Smooth muscle cell (in vitro differentiated cells): Measurements from ENCODE around the gene C21orf91. TPM values are rescaled to one million over a fixed set of nuclear protein-coding genes. Genes with fewer than 3 reads are reported as not detected.

ENCODE experiments used
- DNase-seq: peaks from one replicate; lab custom pipeline; 2025; ENCODE audit not compliant: unreplicated experiment; lab: John Stamatoyannopoulos, UW
- H2AFZ ChIP-seq: fragments of 200-600 bp; sonication (generic); 2 replicates; pipeline ENCODE4 v1.6.0; 2016; ENCODE audit warnings: antibody characterized with exemption, low read depth, mild to moderate bottlenecking
- H3F3A ChIP-seq: fragments of 200-600 bp; sonication (generic); 2 replicates; pipeline ENCODE4 v1.6.0; 2017; ENCODE audit warnings: antibody characterized with exemption, low read depth
- H3K27ac ChIP-seq: fragments of 200-600 bp; sonication (generic); 2 replicates; pipeline ENCODE4 v1.5.1; 2016; ENCODE audit warnings: low read depth, mild to moderate bottlenecking
- H3K27me3 ChIP-seq: fragments of 200-600 bp; sonication (generic); 2 replicates; pipeline ENCODE4 v1.6.1; 2016; ENCODE audit warnings: low read depth, mild to moderate bottlenecking
- H3K36me3 ChIP-seq: fragments of 200-600 bp; sonication (generic); 2 replicates; pipeline ENCODE4 v1.5.1; 2016; ENCODE audit warnings: low read depth
- H3K4me1 ChIP-seq: fragments of 200-600 bp; sonication (generic); 2 replicates; pipeline ENCODE4 v1.5.1; 2016; ENCODE audit warnings: low read depth
- H3K4me2 ChIP-seq: fragments of 200-600 bp; sonication (generic); 2 replicates; pipeline ENCODE4 v1.6.0; 2016; ENCODE audit warnings: mild to moderate bottlenecking
- H3K4me3 ChIP-seq: fragments of 200-600 bp; sonication (generic); 2 replicates; pipeline ENCODE4 v1.5.1; 2016; ENCODE audit warnings: mild to moderate bottlenecking
- H3K79me2 ChIP-seq: fragments of 200-600 bp; sonication (generic); 2 replicates; pipeline ENCODE4 v1.6.0; 2016; ENCODE audit warnings: low read depth, mild to moderate bottlenecking
- H3K9ac ChIP-seq: fragments of 200-600 bp; sonication (generic); 2 replicates; pipeline ENCODE4 v1.6.0; 2016; ENCODE audit warnings: low read depth
- H3K9me3 ChIP-seq: fragments of 200-600 bp; sonication (generic); replicated peaks from 2 replicates; pipeline ENCODE4 v1.5.1; 2016; ENCODE audit warnings: low read depth
- H4K20me1 ChIP-seq: fragments of 200-600 bp; sonication (generic); 2 replicates; pipeline ENCODE4 v1.6.0; 2016; ENCODE audit warnings: low read depth
- CTCF ChIP-seq: fragments of 200-600 bp; sonication (generic); IDR thresholded peaks from 2 replicates; pipeline ENCODE4 v1.5.1; 2017; ENCODE audit warnings: borderline replicate concordance, mild to moderate bottlenecking, antibody characterized with exemption; ENCODE audit not compliant: insufficient read depth, poor library complexity, severe bottlenecking
- WGBS: methylation state at CpG from one replicate; pipeline ENCODE4 v1.1.7; 2016; ENCODE audit warnings: low lambda C conversion rate; 5-methylcytosine and 5-hydroxymethylcytosine counted together
- polyA plus RNA-seq: library from polyadenylated mRNA; unstranded; fragments of >200 nt; fragmentation: Nextera tagmentation; extraction: Ambion mirVana; gene quantifications from 2 replicates; pipeline ENCODE4 v1.2.1, GENCODE V29; 2016
- total RNA-seq: library from RNA; depleted of rRNA; stranded (reverse); fragments of >200 nt; gene quantifications from 2 replicates; pipeline ENCODE4 v1.2.3, GENCODE V29; 2014

C21orf91 gene
- total and polyA plus RNA-seq, 2 experiments from 2014 or later = 4.8 to 11.5 TPM

GRCh38 chr21:17803536-17803935, 15.6 kb downstream of the C21orf91 start:
- Histone ChIP-seq H3K79me2 (no peaks in the 10 kb centered on the region), H3K4me1 (no peaks in the 10 kb centered on the region), H3K36me3 (peaks cover 5% of the 10 kb centered on the region), H3K4me2 (no peak overlapping the region), H3K27ac (no peak overlapping the region), H3K9ac (no peak overlapping the region), H3F3A (peaks cover 4% of the 10 kb centered on the region), H3K9me3 (peaks cover 3% of the 10 kb centered on the region), H3K27me3 (no peaks in the 10 kb centered on the region), H2AFZ (no peak overlapping the region), H4K20me1 (peaks cover 5% of the 10 kb centered on the region), H3K4me3 (no peak overlapping the region)
- 91% methylated on average over 3 of the region's 3 CpGs for WGBS
- TF ChIP-seq CTCF = no peak
- DNase-seq = no peak

- WGBS = 96% methylated on average over 1 of the region's 1 CpG
- peaks cover 5% of the 10 kb centered on the region for H4K20me1 ChIP-seq
- H3K4me3 ChIP-seq = no peak overlapping the region
- H3K36me3 ChIP-seq = no peaks in the 10 kb centered on the region
- H3K4me1 ChIP-seq = no peaks in the 10 kb centered on the region
- H3F3A ChIP-seq = peaks cover 4% of the 10 kb centered on the region
- H3K9me3 ChIP-seq = peaks cover under 1% of the 10 kb centered on the region
- no peak for TF ChIP-seq CTCF
- H3K27ac ChIP-seq = no peak overlapping the region
- H3K9ac ChIP-seq = no peak overlapping the region
- H3K27me3 ChIP-seq = no peaks in the 10 kb centered on the region
- no peaks in the 10 kb centered on the region for H3K79me2 ChIP-seq
- no peak overlapping the region for H2AFZ ChIP-seq
- H3K4me2 ChIP-seq = no peak overlapping the region
- DNase-seq = no peak
Measured at GRCh38 chr21:17802572-17802971, 16.6 kb downstream of the C21orf91 start.

GRCh38 chr21:17799414-17800164, 19.6 kb downstream of the C21orf91 start:
- Histone ChIP-seq H3K4me1 (no peaks in the 10 kb centered on the region), H4K20me1 (peaks cover 5% of the 10 kb centered on the region), H3F3A (peaks cover 4% of the 10 kb centered on the region), H3K79me2 (no peaks in the 10 kb centered on the region), H3K9ac (no peak overlapping the region), H2AFZ (no peak overlapping the region), H3K4me2 (no peak overlapping the region), H3K36me3 (no peaks in the 10 kb centered on the region), H3K4me3 (no peak overlapping the region), H3K27me3 (no peaks in the 10 kb centered on the region), H3K9me3 (no peaks in the 10 kb centered on the region), H3K27ac (no peak overlapping the region)
- TF ChIP-seq CTCF = no peak
- DNase-seq = no peak
- WGBS = 92% methylated on average over 6 of the region's 6 CpGs

- Histone ChIP-seq H3K4me2 (no peak overlapping the region), H3K4me1 (no peaks in the 10 kb centered on the region), H3K36me3 (no peaks in the 10 kb centered on the region), H2AFZ (no peak overlapping the region), H3K27me3 (no peaks in the 10 kb centered on the region), H3K79me2 (no peaks in the 10 kb centered on the region), H3K9me3 (no peaks in the 10 kb centered on the region), H3K9ac (no peak overlapping the region), H3K4me3 (no peak overlapping the region), H3F3A (no peaks in the 10 kb centered on the region), H3K27ac (no peak overlapping the region), H4K20me1 (peaks cover 5% of the 10 kb centered on the region)
- 62% methylated on average over 2 of the region's 2 CpGs for WGBS
- no peak for DNase-seq
- TF ChIP-seq CTCF = no peak
Measured at GRCh38 chr21:17798796-17799195, 20.4 kb downstream of the C21orf91 start.
